Omental fat pad (tissue), 4 donors: Measurements from ENCODE around the gene SHH. TPM values are rescaled to one million over a fixed set of nuclear protein-coding genes. Genes with fewer than 3 reads are reported as not detected.

Experiments used
- ATAC-seq: fragments of 150-250 bp; one replicate; pipeline ENCODE4 v1.9.1; 2016; ENCODE audit warnings: mild to moderate bottlenecking, moderate library complexity; ENCODE audit not compliant: low FRiP score
- DNase-seq: peaks from one replicate; pipeline ENCODE4 v3.0.0-alpha.2; 2019; ENCODE audit warnings: low spot score
- CTCF ChIP-seq, 3 donors: fragments of 450-650 bp; IDR thresholded peaks; one replicate each; pipeline ENCODE4 v1.5.1; 2016 to 2017; ENCODE audit warnings: antibody characterized with exemption in 3 of 3, mild to moderate bottlenecking in 3 of 3, moderate library complexity in 2 of 3
- total RNA-seq, 4 donors: library from RNA; depleted of rRNA; stranded (reverse); fragments of >200 nt; gene quantifications; one replicate each; pipeline ENCODE4 v1.1.0, GENCODE V29; 2016

SHH gene
- total RNA-seq, 4 donors from 2014 or later, result not detected

GRCh38 chr7:155856656-155857055 lies 44.4 kb upstream of the SHH start:
- DNase-seq (no peak), ATAC-seq (no peak)
- TF ChIP-seq CTCF (IDR thresholded peaks at IDR 0.05), result no peak

- ATAC-seq, result no peak
- no peak for DNase-seq
- no peak for TF ChIP-seq CTCF (IDR thresholded peaks at IDR 0.05)
Observed at GRCh38 chr7:155852426-155853301, 40.4 kb upstream of the SHH start.

GRCh38 chr7:155851892-155852291 lies 39.6 kb upstream of the SHH start:
- no peak for TF ChIP-seq CTCF (IDR thresholded peaks at IDR 0.05)
- DNase-seq (no peak), ATAC-seq (no peak)

- ATAC-seq (no peak), DNase-seq (no peak)
- TF ChIP-seq CTCF (IDR thresholded peaks at IDR 0.05), result no peak
Observed at GRCh38 chr7:155850766-155851678, 38.8 kb upstream of the SHH start.

- TF ChIP-seq CTCF (IDR thresholded peaks at IDR 0.05), result no peak
- ATAC-seq (no peak), DNase-seq (no peak)
Observed at GRCh38 chr7:155850001-155850436, 37.8 kb upstream of the SHH start.

GRCh38 chr7:155848691-155849669 lies 36.7 kb upstream of the SHH start:
- no peak for TF ChIP-seq CTCF (IDR thresholded peaks at IDR 0.05)
- ATAC-seq, result no peak

More at GRCh38 chr7:155848691-155849669, 36.7 kb upstream of the SHH start:
- DNase-seq, result no peak
